NCI-H1417 (cell line): ENCODE results near the gene SAYSD1.

Source experiments
- DNase-seq, 3 experiments: peaks; one replicate each; lab custom pipeline; 2025; lab: John Stamatoyannopoulos, UW

Gene SAYSD1

GRCh38 chr6:39079197-39080125 lies 35.5 kb downstream of the SAYSD1 start:
- DNase-seq: no peak

- DNase-seq: no peak
Observed at GRCh38 chr6:39078695-39079094, 36.3 kb downstream of the SAYSD1 start.

- no peak for DNase-seq
Observed at GRCh38 chr6:39077882-39078594, 36.9 kb downstream of the SAYSD1 start.

GRCh38 chr6:39076623-39077535 lies 38.1 kb downstream of the SAYSD1 start:
- DNase-seq: no peak

- DNase-seq: peak in 1 of 3 experiments; percentile 13
Observed at GRCh38 chr6:39075807-39076622, 39.0 kb downstream of the SAYSD1 start.

GRCh38 chr6:39075010-39075686 lies 39.8 kb downstream of the SAYSD1 start:
- DNase-seq: peak in 2 of 3 experiments; percentile 22 to 53

- DNase-seq: no peak
Observed at GRCh38 chr6:39074486-39074885, 40.5 kb downstream of the SAYSD1 start.

GRCh38 chr6:39073471-39074355 lies 41.3 kb downstream of the SAYSD1 start:
- no peak for DNase-seq

- DNase-seq: no peak
Observed at GRCh38 chr6:39072830-39073229, 42.2 kb downstream of the SAYSD1 start.

- no peak for DNase-seq
Observed at GRCh38 chr6:39068391-39068790, 46.6 kb downstream of the SAYSD1 start.

- no peak for DNase-seq
Observed at GRCh38 chr6:39065561-39065960, 49.4 kb downstream of the SAYSD1 start.

GRCh38 chr6:39063526-39063925 lies 51.5 kb downstream of the SAYSD1 start:
- no peak for DNase-seq

- peak in 2 of 3 experiments; percentile 81 to 94 for DNase-seq
Observed at GRCh38 chr6:39062014-39062740, 52.8 kb downstream of the SAYSD1 start.

- DNase-seq: no peak
Observed at GRCh38 chr6:39061588-39061987, 53.4 kb downstream of the SAYSD1 start.

GRCh38 chr6:39061182-39061581 lies 53.8 kb downstream of the SAYSD1 start:
- peak; percentile 57 to 80 (median 61) for DNase-seq

GRCh38 chr6:39060467-39061160 lies 54.4 kb downstream of the SAYSD1 start:
- no peak for DNase-seq

- peak in 2 of 3 experiments; percentile 84 to 96 for DNase-seq
Observed at GRCh38 chr6:39059496-39060310, 55.3 kb downstream of the SAYSD1 start.
